NCI-H2196 treated with DMSO at 0.1 percent for 48 hours (cell line): Measurements from ENCODE around the gene THSD4.

Source experiments
- DNase-seq: peaks from one replicate; lab custom pipeline; 2025; ENCODE audit not compliant: unreplicated experiment; lab: John Stamatoyannopoulos, UW

Gene THSD4

DNA sequence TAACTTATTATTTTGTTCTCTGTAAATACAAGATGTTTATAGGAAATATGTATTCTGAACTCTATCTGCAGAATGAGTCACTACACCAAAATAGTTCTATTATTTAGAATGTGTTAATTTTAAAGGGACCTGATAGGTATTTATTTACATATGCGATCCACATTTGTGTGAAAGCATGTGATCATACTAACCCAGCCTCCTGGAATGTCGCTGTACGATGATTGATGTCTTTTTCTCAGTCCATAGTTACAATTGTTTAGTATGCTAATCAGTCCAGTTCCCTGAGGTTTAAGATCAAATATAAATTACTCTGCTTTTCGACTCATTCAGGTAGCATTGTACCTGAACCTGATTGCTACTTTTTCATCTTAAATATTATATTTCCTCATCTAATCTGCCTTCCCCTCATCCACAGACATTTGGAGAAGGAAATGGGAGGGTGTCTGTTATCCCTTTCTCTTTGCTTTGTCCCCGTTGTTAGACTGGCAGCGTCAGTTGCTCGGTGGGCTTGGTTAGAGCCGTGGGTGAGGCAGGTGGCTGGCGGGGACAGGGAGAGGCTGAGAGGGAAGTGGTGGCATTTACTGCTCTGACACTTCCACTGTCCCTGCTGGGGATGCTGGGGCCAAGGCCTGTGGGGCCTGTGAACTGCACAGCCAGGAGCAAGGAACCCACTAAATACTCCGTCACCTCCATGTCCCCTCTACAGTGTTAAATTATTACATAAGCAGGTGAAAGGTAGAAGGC, 667.3 kb downstream of the THSD4 start:
- DNase-seq, result no peak

DNA sequence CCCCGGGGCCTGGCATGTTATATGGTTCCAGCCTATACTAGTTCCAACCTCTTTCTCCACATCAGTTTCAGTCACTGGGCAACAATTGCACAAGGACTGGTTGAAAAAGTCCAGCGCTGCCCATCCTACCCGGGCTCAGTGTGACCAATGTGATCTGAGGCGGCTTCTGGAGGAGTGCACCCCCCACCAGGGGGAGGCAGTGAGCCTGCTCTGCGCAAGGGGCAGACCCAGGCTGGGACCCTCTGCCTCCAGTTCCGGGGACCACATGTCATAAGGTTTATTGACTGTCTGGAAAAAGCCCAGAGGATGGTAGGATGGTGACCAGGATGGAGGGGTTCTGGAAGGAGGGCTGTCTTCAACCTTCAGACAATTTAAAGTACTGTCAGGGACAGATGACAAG, 669.4 kb downstream of the THSD4 start:
- DNase-seq, result no peak

DNA sequence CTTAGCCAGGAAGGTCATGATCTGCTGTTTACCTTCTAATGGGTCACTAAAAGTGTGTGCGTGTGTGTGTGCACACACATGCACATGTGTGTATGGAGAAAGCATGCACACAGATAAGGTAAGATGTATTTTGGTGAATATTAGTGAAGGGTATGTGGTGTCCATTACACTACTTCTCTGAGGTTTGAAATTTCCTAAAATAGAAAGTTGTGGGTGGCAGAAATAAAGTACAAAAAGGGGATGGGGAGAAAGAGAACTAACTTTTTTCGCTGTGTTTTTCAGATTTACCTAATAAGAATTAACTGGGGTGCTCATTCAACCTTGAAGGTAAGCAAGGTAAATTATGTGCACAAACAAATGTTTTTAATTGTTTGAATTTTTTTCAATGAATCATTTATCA, 670.7 kb downstream of the THSD4 start:
- no peak for DNase-seq

DNA sequence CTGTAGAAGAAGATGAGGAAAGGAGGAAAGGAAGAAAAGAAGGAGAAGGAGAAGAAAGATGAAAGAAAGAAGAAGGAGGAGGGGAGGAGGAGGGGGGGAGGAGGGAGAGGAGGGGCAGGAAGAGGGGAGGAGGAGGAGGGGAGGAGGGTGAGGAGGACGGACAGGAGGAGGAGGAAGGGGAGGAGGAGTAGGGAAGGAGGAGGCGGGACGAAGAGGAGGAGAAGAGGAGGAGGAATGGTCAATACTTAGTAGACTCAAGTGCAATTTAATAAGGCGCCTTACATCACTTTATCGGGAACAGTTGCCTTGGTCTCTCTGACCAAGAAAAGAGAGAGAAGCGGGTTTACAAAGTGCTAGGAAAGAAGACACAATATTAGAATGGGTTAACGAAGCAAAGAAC, 671.4 kb downstream of the THSD4 start:
- DNase-seq, result no peak

DNA sequence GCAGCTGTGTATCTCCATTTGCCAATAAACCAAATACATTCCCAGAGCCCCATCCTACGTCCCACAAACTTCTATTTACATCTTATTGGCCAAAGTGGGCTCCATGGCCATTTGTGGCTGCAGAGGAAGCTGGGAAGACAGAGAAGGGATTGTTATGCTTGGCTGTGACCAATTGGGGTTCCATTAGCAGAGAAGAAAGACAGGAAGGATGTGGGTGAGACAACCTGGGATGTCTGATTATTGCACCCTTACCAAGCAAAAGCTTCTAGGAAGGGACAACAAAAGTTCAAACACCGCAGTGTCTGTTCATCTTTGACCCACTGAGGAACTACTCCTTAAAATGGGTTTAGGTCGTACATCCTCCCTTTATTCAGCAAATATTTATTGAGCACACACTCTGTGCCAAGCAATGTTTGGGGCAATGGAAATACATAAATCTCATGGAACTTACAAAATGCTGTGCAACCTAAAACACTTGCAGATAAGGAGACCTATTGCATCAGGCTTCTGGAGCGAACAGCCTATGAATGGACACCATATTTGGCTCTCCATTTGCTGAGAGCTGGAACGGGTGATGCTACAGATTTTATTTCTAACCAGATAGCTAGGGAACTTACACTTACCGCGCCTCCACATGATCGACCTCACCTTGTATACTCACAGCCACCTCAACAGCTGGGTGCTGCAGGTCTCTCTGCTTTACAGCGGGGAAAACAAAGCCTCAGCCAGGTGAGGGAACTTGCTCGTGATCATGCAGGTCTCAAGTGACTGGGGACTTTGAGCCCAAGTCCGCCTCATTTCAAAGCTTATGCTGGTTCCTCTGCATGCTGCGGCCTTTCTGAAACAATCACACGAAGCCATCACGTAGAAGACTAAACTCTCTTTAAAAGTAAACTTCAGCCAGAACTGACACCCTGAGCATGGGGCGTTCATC, 673.6 kb downstream of the THSD4 start:
- no peak for DNase-seq

DNA sequence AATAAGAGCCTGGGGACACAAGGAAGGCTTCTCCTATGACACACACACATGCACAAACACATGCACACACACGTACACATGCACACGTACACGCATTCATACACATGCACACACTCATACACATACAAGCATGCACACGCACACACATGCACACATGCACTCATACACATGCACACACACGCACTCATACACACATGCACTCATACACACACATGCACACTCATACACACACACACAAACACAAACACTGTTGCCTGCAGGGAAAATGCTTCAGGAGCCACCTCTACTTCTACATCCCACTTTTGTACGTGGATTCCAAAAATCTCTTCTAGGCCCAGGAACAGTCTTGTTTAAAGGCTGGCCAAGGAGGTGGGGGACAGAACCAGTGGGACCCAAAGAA, 674.3 kb downstream of the THSD4 start:
- DNase-seq, result no peak

DNA sequence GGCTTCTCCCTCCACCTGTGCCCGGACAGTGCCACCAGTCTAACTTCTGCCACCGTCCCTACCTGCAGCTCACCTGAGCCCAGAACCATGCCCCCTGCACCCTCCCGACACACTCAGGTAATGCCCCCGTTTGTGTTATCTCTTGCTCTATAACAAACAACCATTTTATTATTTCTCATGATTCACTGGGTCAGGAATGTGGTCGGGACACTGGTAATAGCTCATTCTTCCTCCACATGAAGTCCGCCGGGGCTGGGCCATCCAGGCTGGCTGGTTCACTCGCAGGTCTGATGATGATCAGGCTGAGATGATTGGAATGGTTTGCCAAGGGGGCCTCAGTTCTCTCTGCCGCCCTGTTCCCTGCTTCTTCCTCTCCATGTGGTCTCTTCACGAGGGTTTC, 674.8 kb downstream of the THSD4 start:
- no peak for DNase-seq

DNA sequence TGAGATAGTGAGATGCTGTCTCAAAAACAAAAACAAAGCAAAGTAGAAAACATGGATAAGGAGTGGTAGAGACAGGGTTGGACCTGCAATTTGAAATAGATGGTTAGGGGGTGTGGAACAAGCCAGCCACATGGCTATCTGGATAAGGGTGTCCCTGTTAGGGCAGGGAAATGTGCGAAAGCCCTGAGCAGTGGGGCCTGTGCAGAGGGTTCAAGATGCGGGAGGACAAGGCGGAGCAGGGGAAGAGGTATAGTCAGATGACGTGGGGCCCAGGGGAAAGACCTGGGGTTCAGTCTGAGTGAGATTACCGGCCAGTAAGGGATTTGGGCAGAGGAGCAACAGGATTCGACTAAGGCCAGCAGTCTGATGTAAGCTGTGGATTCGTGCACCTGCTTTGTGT, 676.7 kb downstream of the THSD4 start:
- no peak for DNase-seq

DNA sequence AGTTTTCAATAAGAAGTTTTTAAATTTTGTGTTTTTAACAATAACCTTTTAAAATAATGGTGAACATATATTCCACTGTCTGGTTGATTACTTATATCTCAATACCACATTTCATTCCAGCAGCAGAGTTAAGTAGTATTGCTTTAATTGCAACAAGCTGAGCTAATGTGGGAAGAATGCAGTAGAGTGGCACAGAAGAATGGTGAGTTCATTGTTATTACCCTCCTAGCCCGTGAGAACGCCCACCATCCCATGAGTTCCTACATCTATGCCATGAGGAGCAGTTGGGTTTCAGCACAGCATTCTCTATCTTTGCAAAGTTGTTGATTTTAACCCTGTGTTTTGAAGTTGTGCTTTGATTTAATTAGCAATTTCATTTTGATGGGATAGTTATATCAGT, 677.2 kb downstream of the THSD4 start:
- DNase-seq, result no peak

DNA sequence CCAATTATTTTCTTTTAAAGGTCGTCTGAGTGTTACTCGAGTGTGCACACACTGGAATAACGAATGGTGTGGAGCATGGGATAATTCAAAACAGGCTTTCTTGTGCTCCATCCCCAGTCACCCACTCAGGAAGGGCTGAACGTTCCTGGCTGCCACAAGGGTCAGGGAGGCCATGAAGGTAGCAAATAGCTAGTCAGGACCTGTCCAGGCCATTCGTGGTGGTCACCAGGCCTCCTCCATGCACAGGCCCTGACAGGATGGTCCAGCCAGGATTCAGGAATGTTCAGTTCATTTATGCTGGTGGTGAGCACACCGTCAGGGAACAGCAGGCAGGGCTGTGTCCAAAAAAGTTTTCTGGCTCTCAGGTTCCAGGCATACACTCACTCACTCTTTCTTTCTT, 683.4 kb downstream of the THSD4 start:
- DNase-seq, result no peak

DNA sequence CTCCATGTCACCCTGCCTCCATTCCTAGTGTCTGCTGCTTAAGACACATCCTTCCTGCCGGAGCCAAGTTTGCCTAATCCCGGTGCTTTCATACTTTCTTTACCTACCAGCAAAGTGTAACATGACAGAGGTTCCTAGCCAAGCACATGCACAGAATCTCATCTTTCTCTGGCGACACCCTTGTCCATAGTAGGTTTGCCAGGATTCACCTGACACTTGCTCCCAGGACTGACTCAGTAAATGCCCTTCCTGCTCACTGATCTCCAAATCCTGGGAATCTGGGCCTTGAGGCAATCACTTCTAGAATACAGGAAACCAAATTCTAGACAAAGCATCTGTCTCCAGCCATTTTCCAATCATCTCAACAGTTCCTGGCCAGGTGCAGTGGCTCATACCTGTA, 684.9 kb downstream of the THSD4 start:
- DNase-seq, result no peak

DNA sequence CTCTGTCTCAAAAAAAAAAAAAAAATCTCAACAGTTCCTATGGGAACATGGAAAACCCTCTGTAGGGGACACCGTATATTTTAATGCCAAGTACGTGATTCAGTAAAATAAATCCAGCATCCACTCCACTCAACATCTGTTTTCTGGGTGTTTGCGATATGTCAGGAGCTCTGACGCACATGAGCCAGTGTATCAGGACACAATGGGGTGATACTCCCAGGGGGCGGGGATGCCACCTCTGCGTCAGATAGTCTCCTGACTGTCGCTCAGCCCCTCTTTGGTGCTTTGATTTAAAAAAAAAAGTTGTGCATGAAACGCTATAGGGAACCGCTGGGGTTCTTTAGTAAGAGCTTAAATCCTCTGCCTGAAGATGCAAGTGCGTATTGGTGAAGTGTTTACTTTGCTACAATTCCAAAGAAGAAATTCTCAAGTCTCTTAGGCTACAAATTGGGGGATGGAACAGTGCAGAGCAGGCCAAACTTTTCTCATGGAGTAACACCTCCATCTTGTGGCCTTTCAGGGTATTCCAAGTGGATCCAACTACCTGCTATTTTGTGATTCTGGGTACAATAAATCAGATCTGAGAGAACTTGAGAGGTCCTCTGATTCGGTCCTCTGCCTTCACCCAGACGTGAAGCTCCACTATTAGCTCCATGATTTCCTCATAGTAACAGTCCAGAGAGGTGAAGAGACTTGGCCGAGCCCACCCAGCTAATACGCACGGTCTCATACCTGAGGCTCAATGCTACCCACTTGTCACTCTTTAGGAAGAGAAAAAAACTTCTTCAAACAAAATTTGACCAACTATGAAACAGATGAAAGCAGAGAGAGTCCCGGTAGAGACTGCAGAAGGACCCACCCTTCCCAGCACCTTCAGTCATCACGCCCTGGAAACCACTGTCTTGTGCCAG, 685.8 kb downstream of the THSD4 start:
- DNase-seq, result no peak

DNA sequence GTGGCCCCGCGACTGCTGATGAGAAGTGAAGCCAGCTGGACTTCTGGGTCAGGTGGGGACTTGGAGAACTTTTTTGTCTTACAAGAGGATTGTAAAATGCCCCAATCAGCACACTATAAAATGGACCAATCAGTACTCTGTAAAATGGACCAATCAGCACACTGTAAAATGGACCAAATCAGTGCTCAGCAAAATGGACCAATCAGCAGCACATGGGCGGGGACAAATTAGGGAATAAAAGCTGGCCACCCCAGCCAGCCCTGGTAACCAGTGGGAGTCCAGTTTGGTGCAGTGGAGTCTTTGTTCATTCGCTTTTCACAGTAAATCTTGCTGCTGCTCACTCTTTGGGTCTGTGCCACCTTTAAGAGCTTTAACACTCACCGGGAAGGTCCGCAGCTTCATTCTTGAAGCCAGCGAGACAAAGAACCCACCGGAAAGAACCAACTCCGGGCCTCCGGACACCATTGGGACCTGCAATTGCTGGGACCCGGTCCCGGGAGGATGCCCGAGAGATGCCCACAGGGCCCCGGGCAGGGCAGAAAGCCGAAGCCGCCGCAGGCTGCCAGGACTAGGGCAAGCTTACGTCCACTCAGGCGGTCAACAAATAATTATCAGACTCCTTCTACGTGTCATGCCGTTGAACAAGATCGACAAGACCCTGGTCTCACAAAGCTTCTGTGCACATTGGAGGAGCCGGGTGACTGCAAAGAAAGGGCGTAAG, 686.8 kb downstream of the THSD4 start:
- no peak for DNase-seq

DNA sequence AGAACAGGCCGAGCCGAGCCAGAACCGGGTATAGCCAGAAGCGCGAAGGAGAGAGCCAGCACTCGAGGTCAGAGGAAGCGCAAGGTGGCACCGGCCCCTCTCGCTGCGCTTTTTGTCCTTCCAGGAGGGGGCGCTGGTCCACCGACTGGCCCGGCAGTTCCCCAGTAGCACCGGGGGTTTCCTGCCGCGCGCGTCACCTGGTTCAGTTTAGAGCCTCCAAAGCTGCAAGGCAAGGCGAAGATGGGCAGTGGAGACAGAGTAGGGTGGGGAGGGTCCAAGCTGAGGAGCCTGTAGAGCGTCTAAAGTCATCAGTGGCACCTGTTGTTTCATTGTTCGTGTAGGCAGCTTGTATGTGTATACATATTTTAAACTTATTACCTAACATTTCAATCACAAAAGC, 687.5 kb downstream of the THSD4 start:
- no peak for DNase-seq

DNA sequence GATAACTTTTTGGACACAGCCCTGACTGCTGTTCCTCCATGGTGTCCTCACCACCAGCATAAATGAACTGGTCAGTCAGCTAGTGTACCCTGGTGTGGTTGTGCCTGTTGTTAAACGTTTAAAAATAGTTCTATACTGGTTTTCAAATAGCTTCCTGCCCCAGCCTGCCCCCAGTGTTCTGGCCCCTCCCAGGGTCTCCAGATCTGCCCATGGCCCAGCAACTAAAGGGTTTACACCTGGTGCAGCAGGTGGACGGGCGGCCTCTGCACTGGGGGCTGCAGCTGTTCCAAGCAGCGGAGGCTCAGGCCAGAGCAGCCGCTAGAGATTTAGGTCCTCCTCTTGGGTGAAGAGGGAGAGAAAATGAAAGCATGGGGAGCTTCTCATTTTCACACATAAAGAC, 689.0 kb downstream of the THSD4 start:
- no peak for DNase-seq

DNA sequence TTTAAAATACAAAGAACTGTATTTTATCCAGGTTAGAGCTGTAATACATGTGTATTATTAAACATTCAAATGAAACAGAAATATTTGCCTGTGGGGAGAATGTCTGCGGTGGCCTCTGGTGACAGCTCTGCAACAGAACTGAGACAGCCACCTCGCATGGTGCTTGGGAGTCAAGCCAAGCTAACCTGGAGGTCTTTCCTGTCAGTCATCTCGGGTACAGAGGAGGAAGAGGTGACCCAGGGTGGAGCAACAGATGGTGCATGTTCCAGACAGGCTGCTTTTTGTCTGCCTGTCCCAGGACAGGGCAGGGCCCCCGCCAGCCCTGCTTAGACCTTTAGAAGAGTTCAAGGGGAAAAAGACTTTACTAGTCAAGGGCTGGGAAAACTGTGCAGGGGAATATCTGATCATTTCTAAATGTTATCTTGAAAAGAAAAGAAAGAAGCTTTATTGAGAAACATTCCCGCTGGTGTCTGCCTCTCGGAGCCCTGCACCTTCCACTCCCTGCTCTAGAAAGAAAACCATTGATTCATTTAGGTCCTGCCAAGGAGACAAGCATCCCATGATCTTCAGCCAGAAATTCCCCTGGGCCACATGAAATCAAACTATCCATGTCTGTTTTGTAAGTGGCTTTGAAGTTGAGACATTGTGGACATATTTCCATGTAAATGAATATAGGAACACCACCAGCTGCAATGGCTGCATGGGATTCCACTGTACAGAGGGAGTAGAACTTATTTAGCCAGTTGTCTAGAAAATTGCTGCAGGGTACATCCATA, 689.6 kb downstream of the THSD4 start:
- DNase-seq, result no peak

DNA sequence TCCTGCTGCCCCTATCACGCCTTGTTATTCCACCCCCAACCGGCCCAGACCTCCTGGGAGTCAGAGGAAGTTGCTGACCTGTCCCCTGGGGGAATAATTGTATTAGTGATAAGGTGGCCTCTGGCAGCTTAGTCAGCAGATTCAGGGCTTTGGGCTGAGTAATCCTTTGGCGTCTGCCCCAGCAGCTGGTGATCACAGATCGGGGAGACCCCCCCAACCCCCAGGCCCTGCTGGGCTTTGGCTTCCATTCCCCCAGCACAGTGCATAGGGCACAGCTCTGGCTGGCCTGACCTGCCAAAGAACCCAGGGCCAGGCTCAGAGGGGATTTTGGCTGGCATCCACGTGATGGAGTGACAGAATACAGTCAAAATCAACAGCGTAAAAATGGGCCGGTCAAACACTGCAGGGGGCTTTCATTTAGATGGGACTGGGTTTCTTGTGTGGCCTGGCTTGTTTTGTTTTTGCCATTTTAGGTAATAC, 691.2 kb downstream of the THSD4 start:
- DNase-seq, result no peak

DNA sequence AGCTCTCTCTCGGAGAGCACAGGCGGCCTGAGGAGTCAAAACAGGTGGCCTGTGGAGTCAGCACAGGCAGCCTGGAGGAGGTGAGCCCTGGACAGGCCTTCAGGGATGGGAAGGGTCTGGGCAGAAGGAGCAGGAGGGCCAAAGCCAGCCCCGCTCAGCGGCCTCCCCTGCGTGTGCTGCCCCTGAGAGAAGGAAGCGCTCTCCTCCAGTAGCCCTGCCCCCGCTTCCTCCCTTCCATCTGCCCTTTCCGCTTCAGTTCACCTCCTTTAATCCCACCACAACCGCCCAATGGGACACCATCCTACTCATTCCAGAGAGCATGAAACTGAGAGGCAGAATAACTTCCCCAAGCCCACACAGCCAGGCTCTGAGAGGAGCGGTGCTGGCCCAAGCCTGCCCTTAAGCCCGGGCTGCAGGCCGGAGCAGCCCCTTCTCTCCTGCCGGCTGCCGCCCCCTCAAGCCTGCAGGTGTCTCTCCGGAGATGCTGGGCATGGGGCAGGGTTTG, 691.9 kb downstream of the THSD4 start:
- DNase-seq, result no peak

DNA sequence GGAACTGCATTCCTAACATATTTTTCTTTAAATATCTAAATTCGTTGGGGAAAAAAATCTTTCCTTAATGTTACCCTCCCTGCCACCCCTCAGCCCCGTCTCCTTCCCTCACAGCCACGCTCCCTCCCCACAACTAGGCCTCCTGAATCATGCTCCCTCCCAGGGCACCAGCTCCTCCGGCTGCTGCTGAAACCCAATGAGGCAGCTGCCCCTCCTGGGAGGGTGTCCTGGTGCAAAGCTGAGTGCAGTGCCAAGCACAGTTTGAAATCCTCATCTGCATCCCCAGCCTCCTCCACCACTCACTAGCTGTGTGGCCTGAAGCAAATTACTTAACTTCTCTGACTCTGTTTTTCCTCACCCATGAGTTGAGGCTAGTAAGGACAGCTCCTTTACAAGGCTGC, 692.4 kb downstream of the THSD4 start:
- no peak for DNase-seq
